ENCODE results near the gene CIDEB.

Gene CIDEB

GRCh38 chr14:24285351-24285750 is 22.4 kb downstream of the CIDEB start:
- H3K27me3 ChIP-seq (ENCODE audit: insufficient read depth, poor library complexity, severe bottlenecking): no peaks in the 10 kb centered on the region
- no peak for DNase-seq (ENCODE audit: low read depth in 1 of 2, low spot score in 1 of 2)
- H3K4me3 ChIP-seq (replicated peaks; ENCODE audit: insufficient read depth, low read length): no peak overlapping the region
- no peak for TF ChIP-seq CTCF (IDR thresholded peaks at IDR 0.05; ENCODE audit: insufficient read depth, low read length)
- H3K27ac ChIP-seq (replicated peaks): no peak overlapping the region

- no peaks in the 10 kb centered on the region for H3K27me3 ChIP-seq (ENCODE audit: insufficient read depth, poor library complexity, severe bottlenecking)
- H3K4me3 ChIP-seq (replicated peaks; ENCODE audit: insufficient read depth, low read length): no peak overlapping the region
- TF ChIP-seq POLR2AphosphoS5 (IDR thresholded peaks at IDR 0.05; ENCODE audit: low read depth): no peak
- TF ChIP-seq CTCF (IDR thresholded peaks at IDR 0.05; ENCODE audit: insufficient read depth, low read length): no peak
- no peak for TF ChIP-seq REST (IDR thresholded peaks at IDR 0.05; ENCODE audit: insufficient replicate concordance, low read depth)
- no peak for TF ChIP-seq GABPA (IDR thresholded peaks at IDR 0.05; ENCODE audit: low read depth)
- no peak for TF ChIP-seq SPI1 (IDR thresholded peaks at IDR 0.05; ENCODE audit: borderline replicate concordance, low read depth)
- no peak overlapping the region for H3K27ac ChIP-seq (replicated peaks)
- DNase-seq (ENCODE audit: low read depth in 1 of 2, low spot score in 1 of 2): no peak
Measured at GRCh38 chr14:24284501-24285035, 23.2 kb downstream of the CIDEB start.

- DNase-seq (ENCODE audit: low read depth in 1 of 2, low spot score in 1 of 2): no peak
- H3K27ac ChIP-seq (replicated peaks): no peak overlapping the region
- no peaks in the 10 kb centered on the region for H3K27me3 ChIP-seq (ENCODE audit: insufficient read depth, poor library complexity, severe bottlenecking)
- H3K4me3 ChIP-seq (replicated peaks; ENCODE audit: insufficient read depth, low read length): no peak overlapping the region
- TF ChIP-seq GABPA (IDR thresholded peaks at IDR 0.05; ENCODE audit: low read depth) (no peak), POLR2AphosphoS5 (IDR thresholded peaks at IDR 0.05; ENCODE audit: low read depth) (no peak), CTCF (IDR thresholded peaks at IDR 0.05; ENCODE audit: insufficient read depth, low read length) (no peak), REST (IDR thresholded peaks at IDR 0.05; ENCODE audit: insufficient replicate concordance, low read depth) (no peak), SPI1 (IDR thresholded peaks at IDR 0.05; ENCODE audit: borderline replicate concordance, low read depth) (no peak)
Measured at GRCh38 chr14:24283796-24284460, 23.8 kb downstream of the CIDEB start.

GRCh38 chr14:24282736-24283135 is 25.0 kb downstream of the CIDEB start:
- TF ChIP-seq REST (IDR thresholded peaks at IDR 0.05; ENCODE audit: insufficient replicate concordance, low read depth) (no peak), POLR2AphosphoS5 (IDR thresholded peaks at IDR 0.05; ENCODE audit: low read depth) (no peak), SPI1 (IDR thresholded peaks at IDR 0.05; ENCODE audit: borderline replicate concordance, low read depth) (no peak), CTCF (IDR thresholded peaks at IDR 0.05; ENCODE audit: insufficient read depth, low read length) (no peak), GABPA (IDR thresholded peaks at IDR 0.05; ENCODE audit: low read depth) (no peak)
- Histone ChIP-seq H3K27ac (replicated peaks) (no peak overlapping the region), H3K27me3 (ENCODE audit: insufficient read depth, poor library complexity, severe bottlenecking) (no peaks in the 10 kb centered on the region), H3K4me3 (replicated peaks; ENCODE audit: insufficient read depth, low read length) (no peak overlapping the region)
- DNase-seq (ENCODE audit: low read depth in 1 of 2, low spot score in 1 of 2): no peak
